Liver (tissue), 9 donors: ENCODE data around the gene GRB2. TPM values are rescaled to one million over a fixed set of nuclear protein-coding genes. Genes with fewer than 3 reads are reported as not detected.

Experiments
- DNase-seq: peaks from one replicate; pipeline ENCODE4 v3.0.0-alpha.2; 2017; ENCODE audit warnings: low spot score
- H3K27ac ChIP-seq, 2 donors: one replicate each; pipeline ENCODE4 v1.7.0; 2013; ENCODE audit warnings: inconsistent platforms in 2 of 2, low read length in 2 of 2, control low read depth in 1 of 2, low read depth in 1 of 2, mild to moderate bottlenecking in 1 of 2
- H3K27me3 ChIP-seq, 4 donors: one replicate each; pipeline versions ENCODE4 v1.6.1 to v1.7.0; 2013; ENCODE audit warnings: low read length in 3 of 4, inconsistent platforms in 1 of 4, mild to moderate bottlenecking in 1 of 4, moderate library complexity in 1 of 4; ENCODE audit not compliant: control insufficient read depth in 4 of 4, insufficient read depth in 4 of 4
- H3K36me3 ChIP-seq, 4 donors: one replicate each; pipeline versions ENCODE4 v1.6.1 to v1.7.0; 2013; ENCODE audit warnings: low read length in 3 of 4, mild to moderate bottlenecking in 3 of 4, low read depth in 1 of 4, moderate library complexity in 1 of 4; ENCODE audit not compliant: control insufficient read depth in 4 of 4, insufficient read depth in 3 of 4
- H3K4me1 ChIP-seq, 4 donors: one replicate each; pipeline versions ENCODE4 v1.6.1 to v1.7.0; 2013; ENCODE audit warnings: low read length in 3 of 4, mild to moderate bottlenecking in 3 of 4, moderate library complexity in 1 of 4; ENCODE audit not compliant: control insufficient read depth in 4 of 4, insufficient read depth in 4 of 4
- H3K4me3 ChIP-seq, 3 donors: one replicate each; pipeline versions ENCODE4 v1.6.1 to v1.7.0; 2013; ENCODE audit warnings: low read length in 3 of 3, control low read depth in 1 of 3, low read depth in 1 of 3, mild to moderate bottlenecking in 1 of 3
- H3K9ac ChIP-seq, 2 donors: one replicate each; pipeline ENCODE4 v1.7.0; 2013; ENCODE audit warnings: low read length in 2 of 2, mild to moderate bottlenecking in 2 of 2, moderate library complexity in 2 of 2, control low read depth in 1 of 2, low read depth in 1 of 2
- H3K9me3 ChIP-seq, 4 donors: one replicate each; pipeline versions ENCODE4 v1.6.1 to v1.7.0; 2013; ENCODE audit warnings: low read length in 3 of 4; ENCODE audit not compliant: control insufficient read depth in 4 of 4
- ATF3 ChIP-seq: IDR thresholded peaks from 2 replicates; pipeline ENCODE4 v1.6.1; 2016; ENCODE audit warnings: antibody characterized with exemption
- EGR1 ChIP-seq, 2 donors: IDR thresholded peaks; 2 replicates each; pipeline ENCODE4 v1.6.1; 2016 to 2018; ENCODE audit warnings: antibody characterized with exemption in 2 of 2, low read depth in 2 of 2
- FOXA2 ChIP-seq: IDR thresholded peaks from 2 replicates; pipeline ENCODE4 v1.6.1; 2016; ENCODE audit warnings: antibody characterized with exemption
- GABPA ChIP-seq, 2 donors: IDR thresholded peaks in 1 of 2; conservative IDR thresholded peaks in 1 of 2; 2 replicates each; pipeline ENCODE4 v1.6.1; 2016; ENCODE audit warnings: antibody characterized with exemption in 2 of 2, mild to moderate bottlenecking in 1 of 2, moderate library complexity in 1 of 2
- HNF4A ChIP-seq, 2 donors: conservative IDR thresholded peaks; 2 replicates each; pipeline ENCODE4 v1.6.1; 2016; ENCODE audit warnings: antibody characterized with exemption in 2 of 2, mild to moderate bottlenecking in 2 of 2
- JUND ChIP-seq, 2 donors: IDR thresholded peaks; 2 replicates each; pipeline ENCODE4 v1.6.1; 2016; ENCODE audit warnings: antibody characterized with exemption in 2 of 2
- NR2F2 ChIP-seq: IDR thresholded peaks from 2 replicates; pipeline ENCODE4 v1.6.1; 2016; ENCODE audit warnings: antibody characterized with exemption
- RAD21 ChIP-seq, 2 donors: IDR thresholded peaks; 2 replicates each; pipeline ENCODE4 v1.6.1; 2016; ENCODE audit warnings: antibody characterized with exemption in 2 of 2, mild to moderate bottlenecking in 2 of 2
- REST ChIP-seq: IDR thresholded peaks from 2 replicates; pipeline ENCODE4 v1.6.1; 2016; ENCODE audit warnings: antibody characterized with exemption, mild to moderate bottlenecking
- RXRA ChIP-seq, 2 donors: IDR thresholded peaks; 2 replicates each; pipeline ENCODE4 v1.6.1; 2017 to 2018; ENCODE audit warnings: antibody characterized with exemption in 2 of 2, mild to moderate bottlenecking in 1 of 2
- SP1 ChIP-seq: IDR thresholded peaks from 2 replicates; pipeline ENCODE4 v1.6.1; 2018; ENCODE audit warnings: antibody characterized with exemption, mild to moderate bottlenecking
- TAF1 ChIP-seq: conservative IDR thresholded peaks from 2 replicates; pipeline ENCODE4 v1.6.1; 2016; ENCODE audit warnings: antibody characterized with exemption, mild to moderate bottlenecking
- YY1 ChIP-seq: IDR thresholded peaks from 2 replicates; pipeline ENCODE4 v1.6.1; 2016; ENCODE audit warnings: antibody characterized with exemption, mild to moderate bottlenecking
- ZBTB33 ChIP-seq: IDR thresholded peaks from 2 replicates; pipeline ENCODE4 v1.6.1; 2016; ENCODE audit warnings: antibody characterized with exemption
- WGBS: extraction: QIAGEN DNeasy Blood & Tissue Kit; methylation state at CpG from one replicate; pipeline ENCODE4 v1.1.7; 2013; 5-methylcytosine and 5-hydroxymethylcytosine counted together
- polyA plus RNA-seq, 2 donors: library from polyadenylated mRNA; stranded (reverse) in 1 of 2; unstranded in 1 of 2; fragments of 200-250 nt in 1 of 2; fragments of >200 nt in 1 of 2; fragmentation: Nextera tagmentation in 1 of 2; extraction: Ambion mirVana in 1 of 2; gene quantifications; one replicate each; pipeline versions ENCODE4 v1.2.1 to v1.2.3, GENCODE V29; 2013 to 2015
- total RNA-seq, 2 donors: library from RNA; depleted of rRNA; stranded (reverse); fragments of >200 nt; gene quantifications; one replicate each; pipeline ENCODE4 v1.2.3, GENCODE V29; 2014
- TF ChIP-seq, protein P1 (sequence below): fragments of 150-350 bp; IDR thresholded peaks from 2 replicates; pipeline ENCODE4 v1.5.1; 2017; ENCODE audit warnings: improper control_type of control experiment, low read depth, low read length; ENCODE audit not compliant: missing input control
- TF ChIP-seq, protein P2 (sequence below): IDR thresholded peaks from 2 replicates; pipeline ENCODE4 v1.6.1; 2016; ENCODE audit warnings: antibody characterized with exemption
- donor health status: healthy.
- donor health status: healthy.
- donor health status: healthy.
- donor health status: healthy.
- donor health status: healthy.

GRB2 gene
- total and polyA plus RNA-seq, 4 donors: 36.0 to 91.8 (median 49.6) TPM

DNA sequence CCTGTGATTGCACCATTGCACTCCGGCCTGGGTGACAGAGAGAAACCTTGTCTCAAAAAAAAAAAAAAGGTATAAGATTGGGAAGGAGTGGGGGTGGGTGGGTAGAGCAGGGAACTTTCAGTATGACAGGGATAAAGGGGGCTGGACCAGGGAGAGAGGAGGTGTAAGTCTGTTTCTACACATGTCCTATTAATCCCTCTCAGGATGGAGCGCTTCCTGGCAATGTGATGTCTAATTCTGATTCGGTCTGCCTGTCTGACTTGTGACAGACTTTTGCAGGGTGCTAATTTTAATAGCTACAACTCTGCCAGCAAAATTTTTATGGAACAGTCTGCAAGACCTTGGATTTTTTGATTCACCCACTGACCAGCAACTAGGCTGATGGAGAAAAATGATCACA lies 62.5 kb downstream of the GRB2 start:
- 79% methylated on average over 3 of the region's 3 CpGs for WGBS
- H3K4me3 ChIP-seq: no peak overlapping the region
- TF ChIP-seq, protein P1, sequence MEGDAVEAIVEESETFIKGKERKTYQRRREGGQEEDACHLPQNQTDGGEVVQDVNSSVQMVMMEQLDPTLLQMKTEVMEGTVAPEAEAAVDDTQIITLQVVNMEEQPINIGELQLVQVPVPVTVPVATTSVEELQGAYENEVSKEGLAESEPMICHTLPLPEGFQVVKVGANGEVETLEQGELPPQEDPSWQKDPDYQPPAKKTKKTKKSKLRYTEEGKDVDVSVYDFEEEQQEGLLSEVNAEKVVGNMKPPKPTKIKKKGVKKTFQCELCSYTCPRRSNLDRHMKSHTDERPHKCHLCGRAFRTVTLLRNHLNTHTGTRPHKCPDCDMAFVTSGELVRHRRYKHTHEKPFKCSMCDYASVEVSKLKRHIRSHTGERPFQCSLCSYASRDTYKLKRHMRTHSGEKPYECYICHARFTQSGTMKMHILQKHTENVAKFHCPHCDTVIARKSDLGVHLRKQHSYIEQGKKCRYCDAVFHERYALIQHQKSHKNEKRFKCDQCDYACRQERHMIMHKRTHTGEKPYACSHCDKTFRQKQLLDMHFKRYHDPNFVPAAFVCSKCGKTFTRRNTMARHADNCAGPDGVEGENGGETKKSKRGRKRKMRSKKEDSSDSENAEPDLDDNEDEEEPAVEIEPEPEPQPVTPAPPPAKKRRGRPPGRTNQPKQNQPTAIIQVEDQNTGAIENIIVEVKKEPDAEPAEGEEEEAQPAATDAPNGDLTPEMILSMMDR: no peak
- TF ChIP-seq HNF4A (conservative IDR thresholded peaks at IDR 0.05) (no peak), TAF1 (no peak), REST (no peak), RXRA (IDR thresholded peaks at IDR 0.05) (no peak), RAD21 (IDR thresholded peaks at IDR 0.05) (no peak), ZBTB33 (no peak)
- TF ChIP-seq, protein P2, sequence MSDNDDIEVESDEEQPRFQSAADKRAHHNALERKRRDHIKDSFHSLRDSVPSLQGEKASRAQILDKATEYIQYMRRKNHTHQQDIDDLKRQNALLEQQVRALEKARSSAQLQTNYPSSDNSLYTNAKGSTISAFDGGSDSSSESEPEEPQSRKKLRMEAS: no peak
- no peak overlapping the region for H3K27ac ChIP-seq
- H3K9me3 ChIP-seq: no peaks in the 10 kb centered on the region
- no peak overlapping the region for H3K9ac ChIP-seq
- no peak for DNase-seq
- no peaks in the 10 kb centered on the region for H3K27me3 ChIP-seq
- peaks cover 5 to 23% (median 18%) of the 10 kb centered on the region in 4 donors for H3K4me1 ChIP-seq
- H3K36me3 ChIP-seq: no peaks in the 10 kb centered on the region

GRCh38 chr17:75341784-75342486 lies 63.5 kb downstream of the GRB2 start:
- no peak overlapping the region for H3K27ac ChIP-seq
- H3K9ac ChIP-seq: no peak overlapping the region
- H3K36me3 ChIP-seq: no peaks in the 10 kb centered on the region
- H3K9me3 ChIP-seq: no peaks in the 10 kb centered on the region
- H3K27me3 ChIP-seq: no peaks in the 10 kb centered on the region
- DNase-seq: no peak
- no peak overlapping the region for H3K4me3 ChIP-seq
- H3K4me1 ChIP-seq: peaks cover 2 to 17% (median 14%) of the 10 kb centered on the region in 4 donors
- 89% methylated on average over 9 of the region's 9 CpGs for WGBS
- TF ChIP-seq JUND (IDR thresholded peaks at IDR 0.05) (no peak), RAD21 (IDR thresholded peaks at IDR 0.05) (no peak), EGR1 (IDR thresholded peaks at IDR 0.05; ENCODE audit: low read depth in 2 of 2) (no peak), ATF3 (no peak), FOXA2 (no peak), TAF1 (no peak), GABPA (IDR thresholded peaks at IDR 0.05 in 1 of 2, conservative IDR thresholded peaks at IDR 0.05 in 1 of 2) (no peak), RXRA (IDR thresholded peaks at IDR 0.05) (no peak), YY1 (no peak), HNF4A (conservative IDR thresholded peaks at IDR 0.05) (no peak), NR2F2 (no peak), SP1 (no peak), REST (no peak)
- TF ChIP-seq, protein P2: no peak
- TF ChIP-seq, protein P1: no peak
